GM12878 (cell line): ENCODE data around the gene ENG. TPM values are rescaled to one million over a fixed set of nuclear protein-coding genes. Genes with fewer than 3 reads are reported as not detected.

Experiments used
- CHD1 ChIP-seq: IDR thresholded peaks from 2 replicates; pipeline ENCODE4 v1.6.1; 2012; ENCODE audit warnings: low read depth, low read length, improper control_type of control experiment
- E2F4 ChIP-seq: IDR thresholded peaks from 2 replicates; pipeline ENCODE4 v1.6.1; 2012; ENCODE audit warnings: low read depth, low read length, improper control_type of control experiment
- EP300 ChIP-seq, 2 experiments: fragments of 150-350 bp in 1 of 2; IDR thresholded peaks; 2 replicates each; pipeline ENCODE4 v1.6.1; 2011 to 2012; ENCODE audit warnings: low read depth in 2 of 2, low read length in 2 of 2, borderline replicate concordance in 1 of 2, improper control_type of control experiment in 1 of 2, inconsistent platforms in 1 of 2; ENCODE audit not compliant: control insufficient read depth in 1 of 2
- ETV6 ChIP-seq, 2 experiments: fragments of 450-650 bp in 1 of 2; IDR thresholded peaks in 1 of 2; conservative IDR thresholded peaks in 1 of 2; 2 replicates each; pipeline ENCODE4 v1.6.1; 2014; ENCODE audit warnings: antibody characterized with exemption in 1 of 2, borderline replicate concordance in 1 of 2, low read depth in 1 of 2, mild to moderate bottlenecking in 1 of 2, moderate library complexity in 1 of 2
- FOXM1 ChIP-seq: IDR thresholded peaks from 2 replicates; pipeline ENCODE4 v1.6.1; 2012; ENCODE audit warnings: low read depth, mild to moderate bottlenecking, inconsistent platforms, low read length, moderate library complexity
- GATAD2B ChIP-seq: fragments of 450-650 bp; conservative IDR thresholded peaks from 2 replicates; pipeline ENCODE4 v1.6.1; 2017; ENCODE audit warnings: low read depth, mild to moderate bottlenecking, moderate library complexity
- HDGF ChIP-seq: fragments of 450-650 bp; IDR thresholded peaks from 2 replicates; pipeline ENCODE4 v1.6.1; 2016; ENCODE audit warnings: antibody characterized with exemption
- LARP7 ChIP-seq: fragments of 450-650 bp; IDR thresholded peaks from 2 replicates; pipeline ENCODE4 v1.6.1; 2017; ENCODE audit warnings: mild to moderate bottlenecking
- MXI1 ChIP-seq: fragments of 150-350 bp; IDR thresholded peaks from 2 replicates; pipeline ENCODE4 v1.6.1; 2011; ENCODE audit warnings: low read depth, mild to moderate bottlenecking, inconsistent platforms, low read length, improper control_type of control experiment
- NR2C2 ChIP-seq: IDR thresholded peaks from 2 replicates; pipeline ENCODE4 v1.6.1; 2011; ENCODE audit warnings: borderline replicate concordance, low read depth; ENCODE audit not compliant: control insufficient read depth, insufficient read length
- POLR2AphosphoS2 ChIP-seq: IDR thresholded peaks from 2 replicates; pipeline ENCODE4 v1.6.1; 2011; ENCODE audit warnings: low read depth, mild to moderate bottlenecking, low read length, improper control_type of control experiment, moderate library complexity
- POLR2AphosphoS5 ChIP-seq: IDR thresholded peaks from 2 replicates; pipeline ENCODE4 v1.6.1; 2011; ENCODE audit warnings: mild to moderate bottlenecking, low read length, inconsistent platforms
- TCF12 ChIP-seq: IDR thresholded peaks from 2 replicates; pipeline ENCODE4 v1.6.1; 2011; ENCODE audit warnings: low read depth, mild to moderate bottlenecking, low read length
- TCF3 ChIP-seq: IDR thresholded peaks from 2 replicates; pipeline ENCODE4 v1.6.1; 2012; ENCODE audit warnings: low read depth, mild to moderate bottlenecking, low read length, borderline replicate concordance; ENCODE audit not compliant: insufficient read depth
- ZNF384 ChIP-seq: IDR thresholded peaks from 2 replicates; pipeline ENCODE4 v1.6.1; 2012; ENCODE audit warnings: low read depth, mild to moderate bottlenecking, low read length, improper control_type of control experiment, borderline replicate concordance
- ZNF592 ChIP-seq: fragments of 450-650 bp; IDR thresholded peaks from 2 replicates; pipeline ENCODE4 v1.6.1; 2017; ENCODE audit warnings: mild to moderate bottlenecking, moderate library complexity
- polyA plus RNA-seq, 11 experiments: library from polyadenylated mRNA; depleted of rRNA in 4 of 11; unstranded in 6 of 11; stranded (reverse) in 5 of 11; fragments of >200 nt; fragmentation: Nextera tagmentation in 4 of 11; fragmentation: Illumina TruSeq in 1 of 11; extraction: Ambion mirVana in 4 of 11; extraction: Trizol in 1 of 11; gene quantifications; 1 replicate in 1 of 11; 2 replicates in 10 of 11; pipeline versions ENCODE4 v1.2.1 to v1.2.3, GENCODE V29; 2011 to 2016; ENCODE audit warnings: inconsistent platforms in 2 of 11, missing spikeins in 2 of 11, low read depth in 1 of 11
- total RNA-seq, 4 experiments: library from RNA; depleted of rRNA in 3 of 4; stranded (reverse); fragments of >200 nt in 3 of 4; fragmentation: Illumina TruSeq in 1 of 4; extraction: Trizol in 1 of 4; gene quantifications; 2 replicates each; pipeline versions ENCODE4 v1.2.1 to v1.2.3, GENCODE V29; 2013 to 2021
- TF ChIP-seq, protein P1 (sequence below): IDR thresholded peaks from 2 replicates; pipeline ENCODE4 v1.6.1; 2012; ENCODE audit warnings: mild to moderate bottlenecking, low read depth, low read length
- TF ChIP-seq, protein P2 (sequence below): IDR thresholded peaks from 2 replicates; pipeline ENCODE4 v1.6.1; 2011; ENCODE audit warnings: borderline replicate concordance, low read depth, mild to moderate bottlenecking, moderate library complexity, mixed read lengths, low read length; ENCODE audit not compliant: insufficient read depth; ENCODE audit errors: extremely low read length

The ENG gene
- total and polyA plus RNA-seq, 10 of the 15 experiments (the other 5 are each of a cell fraction or from before 2014, with no cell fraction given), result 0.14 to 10.1 (median 2.0) TPM

DNA sequence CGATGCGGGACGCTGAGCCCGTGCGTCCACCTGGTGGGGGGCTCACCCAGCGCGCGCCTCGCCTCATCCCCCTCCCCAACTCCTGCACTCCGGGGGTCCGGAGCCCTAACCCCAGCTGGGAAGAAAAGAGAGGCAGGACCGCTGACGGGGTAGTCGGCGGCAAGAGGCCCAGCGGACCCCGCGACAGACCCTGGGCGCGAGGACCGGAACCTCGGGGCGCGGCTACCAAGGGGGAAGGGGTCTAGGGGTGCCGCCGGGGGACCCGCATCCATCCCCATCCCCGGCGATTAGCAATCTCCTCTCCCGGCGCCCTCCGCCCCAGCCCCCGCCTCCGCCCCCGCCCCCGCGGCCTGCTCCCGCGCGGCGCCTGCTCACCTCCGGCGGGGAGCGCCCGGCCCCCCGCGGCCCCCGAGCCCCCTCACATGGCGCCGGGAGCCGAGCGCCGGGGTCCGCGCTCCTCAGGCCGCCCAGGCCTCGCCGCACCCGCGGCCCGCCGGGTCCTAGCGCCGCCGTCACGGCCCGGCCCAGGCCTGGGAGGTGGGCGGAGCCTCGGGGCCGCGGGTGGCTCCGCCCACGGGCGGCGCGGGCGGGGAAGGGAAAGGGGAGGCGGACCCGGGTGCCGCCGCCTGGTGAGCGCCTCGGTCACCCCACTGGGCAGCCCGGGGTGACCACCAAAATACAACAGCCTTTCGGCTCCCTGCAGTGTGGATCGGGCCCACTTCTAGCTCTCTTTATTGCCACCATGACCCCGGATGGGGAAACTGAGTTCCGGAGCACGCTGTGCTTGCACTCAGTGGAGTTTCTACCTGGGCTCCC, 44.9 kb upstream of the ENG start, which contains the start of gene ST6GALNAC6 (continued):
- TF ChIP-seq, protein P1, sequence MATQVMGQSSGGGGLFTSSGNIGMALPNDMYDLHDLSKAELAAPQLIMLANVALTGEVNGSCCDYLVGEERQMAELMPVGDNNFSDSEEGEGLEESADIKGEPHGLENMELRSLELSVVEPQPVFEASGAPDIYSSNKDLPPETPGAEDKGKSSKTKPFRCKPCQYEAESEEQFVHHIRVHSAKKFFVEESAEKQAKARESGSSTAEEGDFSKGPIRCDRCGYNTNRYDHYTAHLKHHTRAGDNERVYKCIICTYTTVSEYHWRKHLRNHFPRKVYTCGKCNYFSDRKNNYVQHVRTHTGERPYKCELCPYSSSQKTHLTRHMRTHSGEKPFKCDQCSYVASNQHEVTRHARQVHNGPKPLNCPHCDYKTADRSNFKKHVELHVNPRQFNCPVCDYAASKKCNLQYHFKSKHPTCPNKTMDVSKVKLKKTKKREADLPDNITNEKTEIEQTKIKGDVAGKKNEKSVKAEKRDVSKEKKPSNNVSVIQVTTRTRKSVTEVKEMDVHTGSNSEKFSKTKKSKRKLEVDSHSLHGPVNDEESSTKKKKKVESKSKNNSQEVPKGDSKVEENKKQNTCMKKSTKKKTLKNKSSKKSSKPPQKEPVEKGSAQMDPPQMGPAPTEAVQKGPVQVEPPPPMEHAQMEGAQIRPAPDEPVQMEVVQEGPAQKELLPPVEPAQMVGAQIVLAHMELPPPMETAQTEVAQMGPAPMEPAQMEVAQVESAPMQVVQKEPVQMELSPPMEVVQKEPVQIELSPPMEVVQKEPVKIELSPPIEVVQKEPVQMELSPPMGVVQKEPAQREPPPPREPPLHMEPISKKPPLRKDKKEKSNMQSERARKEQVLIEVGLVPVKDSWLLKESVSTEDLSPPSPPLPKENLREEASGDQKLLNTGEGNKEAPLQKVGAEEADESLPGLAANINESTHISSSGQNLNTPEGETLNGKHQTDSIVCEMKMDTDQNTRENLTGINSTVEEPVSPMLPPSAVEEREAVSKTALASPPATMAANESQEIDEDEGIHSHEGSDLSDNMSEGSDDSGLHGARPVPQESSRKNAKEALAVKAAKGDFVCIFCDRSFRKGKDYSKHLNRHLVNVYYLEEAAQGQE, result no peak
- TF ChIP-seq POLR2AphosphoS2 (peak; percentile 56; the same call in 1 of the 2 replicates), GATAD2B (no peak; the same call in none of the 2 replicates), FOXM1 (no peak), TCF12 (peak; percentile 48; the same call in 1 of the 2 replicates), TCF3 (0 out of 2 replicates have a peak, but pooled peaks have one; percentile 28), NR2C2 (no peak), HDGF (0 out of 2 replicates have a peak, but pooled peaks have one; percentile 7), ZNF592 (no peak), POLR2AphosphoS5 (no peak), CHD1 (no peak), ETV6 (conservative IDR thresholded peaks at IDR 0.05 in 1 of 2, IDR thresholded peaks at IDR 0.05 in 1 of 2; ENCODE audit: borderline replicate concordance in 1 of 2, low read depth in 1 of 2) (no peak), EP300 (IDR thresholded peaks at IDR 0.05; ENCODE audit: borderline replicate concordance in 1 of 2, control insufficient read depth in 1 of 2, low read depth in 2 of 2, low read length in 2 of 2) (no peak), LARP7 (0 out of 2 replicates have a peak, but pooled peaks have one; percentile 16), MXI1 (0 out of 2 replicates have a peak, but pooled peaks have one; percentile 15), ZNF384 (no peak), E2F4 (no peak)
- TF ChIP-seq, protein P2, sequence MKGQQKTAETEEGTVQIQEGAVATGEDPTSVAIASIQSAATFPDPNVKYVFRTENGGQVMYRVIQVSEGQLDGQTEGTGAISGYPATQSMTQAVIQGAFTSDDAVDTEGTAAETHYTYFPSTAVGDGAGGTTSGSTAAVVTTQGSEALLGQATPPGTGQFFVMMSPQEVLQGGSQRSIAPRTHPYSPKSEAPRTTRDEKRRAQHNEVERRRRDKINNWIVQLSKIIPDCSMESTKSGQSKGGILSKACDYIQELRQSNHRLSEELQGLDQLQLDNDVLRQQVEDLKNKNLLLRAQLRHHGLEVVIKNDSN, result no peak
